GM18526 (cell line): Measurements from ENCODE around the gene CPAMD8.

Experiments used
- POLR2A ChIP-seq: IDR thresholded peaks from 3 replicates; pipeline ENCODE4 v1.6.1; 2011; ENCODE audit not compliant: insufficient read length; ENCODE audit errors: extremely low read depth

Gene CPAMD8

GRCh38 chr19:17021793-17022590 is 4.6 kb downstream of the CPAMD8 start:
- no peak for TF ChIP-seq POLR2A

- TF ChIP-seq POLR2A: no peak
These were observed 5.3 kb downstream of the CPAMD8 start for GRCh38 chr19:17021328-17021727.

GRCh38 chr19:17020823-17021222 is 5.8 kb downstream of the CPAMD8 start:
- TF ChIP-seq POLR2A: no peak

GRCh38 chr19:17020385-17020784 is 6.2 kb downstream of the CPAMD8 start:
- no peak for TF ChIP-seq POLR2A

GRCh38 chr19:17011485-17011884 is 15.1 kb downstream of the CPAMD8 start:
- TF ChIP-seq POLR2A: no peak

GRCh38 chr19:17006579-17006978 is 20.0 kb downstream of the CPAMD8 start:
- TF ChIP-seq POLR2A: no peak

GRCh38 chr19:17005000-17005399 is 21.6 kb downstream of the CPAMD8 start:
- no peak for TF ChIP-seq POLR2A

- no peak for TF ChIP-seq POLR2A
These were observed 22.2 kb downstream of the CPAMD8 start for GRCh38 chr19:17004386-17004785.

GRCh38 chr19:17002455-17002854 is 24.2 kb downstream of the CPAMD8 start:
- TF ChIP-seq POLR2A: no peak

- TF ChIP-seq POLR2A: no peak
These were observed 24.9 kb downstream of the CPAMD8 start for GRCh38 chr19:17001603-17002183.

- no peak for TF ChIP-seq POLR2A
These were observed 27.9 kb downstream of the CPAMD8 start for GRCh38 chr19:16998635-16999194.

GRCh38 chr19:16988661-16989060 is 37.9 kb downstream of the CPAMD8 start:
- TF ChIP-seq POLR2A: no peak

- TF ChIP-seq POLR2A: no peak
These were observed 41.2 kb downstream of the CPAMD8 start for GRCh38 chr19:16985403-16985802.

GRCh38 chr19:16978839-16979802 is 47.5 kb downstream of the CPAMD8 start:
- no peak for TF ChIP-seq POLR2A

GRCh38 chr19:16978156-16978555 is 48.5 kb downstream of the CPAMD8 start:
- no peak for TF ChIP-seq POLR2A
